Transverse colon (tissue), 4 donors: ENCODE results near the gene RELN.

Experiments
- EP300 ChIP-seq: sonication (generic); formaldehyde crosslinking; IDR thresholded peaks from one replicate; pipeline ENCODE4 v1.6.1; 2017; ENCODE audit warnings: antibody characterized with exemption, low read depth
- POLR2AphosphoS5 ChIP-seq, 3 donors: sonication (generic); formaldehyde crosslinking; IDR thresholded peaks; one replicate each; pipeline ENCODE4 v1.6.1; 2016; ENCODE audit warnings: antibody characterized with exemption in 3 of 3
- TF ChIP-seq, protein P1 (sequence below), 5 experiments: fragments of 200-600 bp in 3 of 5; fragments of 450-650 bp in 2 of 5; sonication (generic) in 3 of 5; IDR thresholded peaks; 1 replicate in 2 of 5; 2 replicates in 3 of 5; pipeline ENCODE4 v1.5.1; 2016 to 2017; ENCODE audit warnings: antibody characterized with exemption in 5 of 5, inconsistent platforms in 3 of 5, mild to moderate bottlenecking in 2 of 5, moderate library complexity in 1 of 5

DNA sequence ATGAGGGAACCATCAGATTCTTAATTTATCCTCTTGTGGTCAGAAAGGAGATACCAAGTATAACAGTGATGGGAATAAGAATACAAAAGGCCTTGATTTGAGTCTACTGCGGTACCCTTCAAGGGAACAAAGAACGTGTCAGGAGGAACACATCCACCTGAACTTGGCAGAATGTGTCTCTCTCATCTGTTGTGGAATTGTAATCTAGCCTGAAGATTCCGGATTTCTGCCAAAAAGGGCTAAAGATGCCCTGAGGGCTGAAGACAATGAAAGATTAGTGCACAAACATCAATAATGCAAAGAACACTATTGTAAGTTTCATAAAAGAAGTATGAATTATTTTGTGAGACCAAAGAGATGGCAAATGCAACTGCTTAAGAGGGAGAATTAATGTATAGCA, 134.8 kb downstream of the RELN start:
- TF ChIP-seq, protein P1, sequence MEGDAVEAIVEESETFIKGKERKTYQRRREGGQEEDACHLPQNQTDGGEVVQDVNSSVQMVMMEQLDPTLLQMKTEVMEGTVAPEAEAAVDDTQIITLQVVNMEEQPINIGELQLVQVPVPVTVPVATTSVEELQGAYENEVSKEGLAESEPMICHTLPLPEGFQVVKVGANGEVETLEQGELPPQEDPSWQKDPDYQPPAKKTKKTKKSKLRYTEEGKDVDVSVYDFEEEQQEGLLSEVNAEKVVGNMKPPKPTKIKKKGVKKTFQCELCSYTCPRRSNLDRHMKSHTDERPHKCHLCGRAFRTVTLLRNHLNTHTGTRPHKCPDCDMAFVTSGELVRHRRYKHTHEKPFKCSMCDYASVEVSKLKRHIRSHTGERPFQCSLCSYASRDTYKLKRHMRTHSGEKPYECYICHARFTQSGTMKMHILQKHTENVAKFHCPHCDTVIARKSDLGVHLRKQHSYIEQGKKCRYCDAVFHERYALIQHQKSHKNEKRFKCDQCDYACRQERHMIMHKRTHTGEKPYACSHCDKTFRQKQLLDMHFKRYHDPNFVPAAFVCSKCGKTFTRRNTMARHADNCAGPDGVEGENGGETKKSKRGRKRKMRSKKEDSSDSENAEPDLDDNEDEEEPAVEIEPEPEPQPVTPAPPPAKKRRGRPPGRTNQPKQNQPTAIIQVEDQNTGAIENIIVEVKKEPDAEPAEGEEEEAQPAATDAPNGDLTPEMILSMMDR (IDR thresholded peaks at IDR 0.05) = no peak
- TF ChIP-seq POLR2AphosphoS5 (IDR thresholded peaks at IDR 0.05) (no peak), EP300 (no peak)
